HG02610 (cell line): ENCODE data around the gene MRPL28.
"Not testable (repeated sequence)": the region's sequence is repeated elsewhere in the genome, so short reads cannot be mapped to it uniquely, and the experiment has no call there.

Source experiments
- ATAC-seq: cut with Tn5 transposase; IDR thresholded peaks from one replicate; pipeline ENCODE4 v1.9.1; 2021; ENCODE audit warnings: mild to moderate bottlenecking, moderate library complexity; ENCODE audit not compliant: unreplicated experiment

MRPL28 gene

DNA sequence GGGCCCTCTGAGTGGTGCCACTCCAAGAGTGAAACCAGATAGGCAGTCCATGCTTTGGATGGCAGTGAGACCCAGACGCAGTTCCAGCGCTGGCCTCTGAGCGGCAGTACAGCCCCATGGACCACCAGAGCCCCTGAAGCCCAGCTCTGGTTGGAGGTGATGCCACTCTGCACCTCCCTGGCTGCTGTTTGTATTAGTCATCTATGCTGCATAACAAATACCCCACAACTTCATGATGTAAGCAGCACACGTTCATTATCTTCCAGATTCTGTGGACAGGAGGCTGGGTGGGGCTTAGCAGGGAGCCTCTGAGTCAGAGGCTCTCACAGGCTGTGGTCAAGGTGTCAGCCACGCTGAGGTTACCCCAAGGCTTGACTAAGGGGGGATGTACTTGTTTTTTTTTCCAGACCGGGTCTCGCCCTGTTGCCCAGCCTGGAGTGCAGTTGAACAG is 21.6 kb upstream of the MRPL28 start:
- peak; percentile 45 for ATAC-seq

DNA sequence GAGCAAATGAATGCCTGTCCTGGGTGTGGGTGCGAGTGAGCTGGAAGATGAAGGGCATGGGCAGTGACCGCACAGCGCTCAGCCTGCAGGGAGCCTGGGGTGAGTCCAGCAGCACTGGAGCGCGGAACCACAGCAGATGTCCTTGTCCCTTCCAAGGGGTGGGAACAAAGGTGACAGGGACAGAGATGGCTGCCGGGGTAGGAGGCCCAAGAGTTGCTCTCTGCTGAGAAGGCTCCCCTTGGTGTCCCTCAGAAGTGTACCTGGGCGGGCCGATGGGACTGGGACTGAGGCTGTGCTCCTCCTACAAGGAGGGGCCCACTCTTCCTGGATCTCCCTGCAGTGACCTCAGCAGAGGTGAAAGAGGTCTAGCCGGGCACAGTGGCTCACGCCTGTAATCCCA is 19.0 kb upstream of the MRPL28 start:
- ATAC-seq = no peak

DNA sequence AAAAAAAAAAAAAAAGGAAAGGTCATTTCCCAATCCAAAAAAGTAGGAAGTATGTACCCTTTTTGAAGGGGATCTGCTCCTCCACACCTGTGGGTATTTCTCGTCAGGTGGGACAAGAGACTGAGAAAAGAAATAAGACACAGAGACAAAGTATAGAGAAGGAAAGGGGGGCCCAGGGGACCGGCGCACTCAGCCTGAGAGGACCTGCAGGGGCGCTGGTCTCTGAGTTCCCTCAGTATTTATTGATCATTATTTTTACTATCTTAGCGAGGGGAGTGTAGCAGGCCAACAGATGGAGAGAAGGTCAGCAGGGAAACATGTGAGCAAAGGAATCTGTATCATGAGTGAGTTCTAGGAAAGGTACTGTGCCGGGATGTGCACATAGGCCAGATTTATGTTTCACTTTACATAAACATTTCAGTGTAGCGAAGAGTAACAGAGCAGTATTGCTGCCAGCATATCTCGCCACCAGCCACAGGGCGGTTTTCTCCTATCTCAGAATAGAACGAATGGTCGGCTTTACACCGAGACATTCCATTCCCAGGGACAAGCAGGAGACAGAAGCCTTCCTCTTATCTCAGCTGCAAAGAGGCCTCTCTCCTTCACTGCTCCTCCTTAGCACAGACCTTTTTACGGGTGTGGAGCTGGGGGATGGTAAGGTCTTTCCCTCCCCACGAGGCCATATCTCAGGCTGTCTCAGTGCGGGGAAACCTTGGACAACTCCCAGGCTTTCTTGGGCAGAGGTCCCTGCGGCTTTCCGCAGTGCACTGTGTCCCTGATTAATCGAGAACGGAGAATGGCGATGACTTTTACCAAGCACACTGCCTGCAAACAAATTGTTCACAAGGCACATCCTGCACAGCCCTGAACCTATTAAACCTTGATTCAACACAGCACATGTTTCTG is 17.7 kb upstream of the MRPL28 start:
- ATAC-seq = not testable (repeated sequence)

DNA sequence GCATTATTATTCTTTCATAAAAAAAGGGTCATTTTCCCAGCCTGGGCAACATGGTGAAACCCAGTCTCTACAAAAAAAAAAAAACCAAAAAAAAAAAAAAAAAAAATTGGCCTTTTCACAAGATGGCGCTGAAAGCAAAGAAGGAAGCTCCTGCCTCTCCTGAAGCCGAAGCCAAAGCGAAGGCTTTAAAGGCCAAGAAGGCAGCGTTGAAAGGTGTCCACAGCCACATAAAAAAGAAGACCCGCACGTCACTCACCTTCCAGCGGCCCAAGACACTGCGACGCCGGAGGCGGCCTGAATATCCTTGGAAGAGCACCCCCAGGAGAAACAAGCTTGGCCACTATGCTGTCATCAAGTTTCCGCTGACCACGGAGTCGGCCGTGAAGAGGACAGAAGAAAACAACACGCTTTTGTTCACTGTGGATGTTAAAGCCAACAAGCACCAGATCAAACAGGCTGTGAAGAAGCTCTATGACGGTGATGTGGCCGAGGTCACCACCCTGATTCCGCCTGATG is 16.4 kb upstream of the MRPL28 start:
- no peak for ATAC-seq

DNA sequence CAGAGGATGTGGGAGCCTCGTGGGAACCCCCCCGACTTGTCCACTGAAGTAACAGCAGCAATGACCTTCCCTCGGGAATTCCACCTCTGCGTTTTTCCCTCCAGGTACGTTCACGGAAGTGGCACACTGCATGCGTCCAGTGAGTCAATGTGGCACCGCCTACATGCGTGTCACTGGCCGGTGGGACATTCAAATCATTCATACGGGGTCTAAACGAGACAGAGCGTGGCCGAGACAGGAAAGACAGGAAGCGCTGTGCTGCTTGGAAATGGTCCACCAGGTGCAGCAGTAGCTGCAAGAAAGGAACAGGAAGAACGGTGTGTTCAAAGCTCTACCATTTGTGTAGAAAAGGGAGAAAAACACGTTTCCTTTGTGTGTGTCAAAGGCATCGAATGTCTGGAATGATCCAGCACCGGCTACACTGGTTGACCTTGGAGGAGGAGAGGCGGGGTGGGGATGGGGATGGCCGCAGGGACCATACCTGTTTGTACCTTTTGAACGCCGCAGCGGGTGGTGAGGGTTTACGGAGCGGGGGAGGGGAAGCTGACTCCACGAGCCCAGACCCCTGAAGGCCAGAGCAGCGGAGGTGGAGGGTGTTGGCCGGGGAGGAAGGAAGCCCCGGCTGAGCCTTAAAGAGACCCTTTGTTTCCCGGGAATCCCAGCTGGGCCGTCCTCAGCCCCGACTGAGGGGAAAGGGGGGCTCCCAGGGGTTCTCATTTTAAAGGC is 13.2 kb upstream of the MRPL28 start:
- peak; percentile 46 for ATAC-seq

DNA sequence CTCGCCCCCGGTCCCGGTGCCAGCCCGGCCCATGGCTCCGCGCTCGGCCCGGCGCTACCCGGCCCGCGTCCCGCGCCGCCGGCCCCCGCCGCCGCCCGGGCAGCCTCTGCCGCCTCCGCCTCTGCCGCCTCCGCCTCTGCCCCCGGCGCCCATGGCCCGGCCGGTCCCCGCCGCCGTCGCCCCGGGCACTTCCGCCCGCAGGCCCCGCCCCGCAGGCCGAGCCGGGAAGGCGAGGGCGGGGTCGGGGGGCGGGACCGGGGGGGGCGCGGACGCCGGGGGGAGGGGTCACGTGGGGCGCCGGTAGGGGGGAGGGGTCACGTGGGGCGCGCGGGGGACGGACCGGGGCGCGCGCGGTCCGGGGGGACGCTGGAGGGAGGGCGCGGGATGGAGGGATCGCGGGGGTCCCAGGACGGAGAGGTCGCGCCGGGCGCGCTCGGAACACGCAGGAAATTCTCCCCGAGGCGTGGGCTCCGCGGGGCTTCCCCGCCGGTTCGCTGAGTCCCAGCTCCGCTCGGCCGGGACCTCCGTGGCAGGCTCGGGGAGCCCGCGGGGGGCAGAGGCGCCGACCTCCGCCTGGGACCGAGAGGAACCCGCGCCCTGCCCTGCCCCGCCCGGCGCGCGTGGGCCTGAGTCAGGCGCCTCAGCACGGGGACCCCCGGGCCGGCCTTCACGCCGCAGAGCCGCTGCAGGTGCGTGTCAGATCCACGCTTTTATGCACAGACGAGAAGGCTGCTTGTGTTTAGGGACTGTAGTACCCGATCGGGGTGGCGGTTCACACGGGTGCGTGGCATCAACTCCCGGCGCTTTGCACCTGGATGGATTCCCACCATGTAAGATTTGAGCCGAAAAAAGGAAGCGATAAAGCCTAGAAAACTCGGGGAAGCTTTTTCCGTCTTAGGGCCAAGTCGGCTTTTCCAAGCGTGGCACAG is 11.7 kb upstream of the MRPL28 start, which contains the start of gene PGAP6:
Gene PGAP6, minus strand, starts transcription at position 190 of the 929 bp plus-strand sequence. Its CDS starts 157 bp downstream, at position 33.
- ATAC-seq = no peak

DNA sequence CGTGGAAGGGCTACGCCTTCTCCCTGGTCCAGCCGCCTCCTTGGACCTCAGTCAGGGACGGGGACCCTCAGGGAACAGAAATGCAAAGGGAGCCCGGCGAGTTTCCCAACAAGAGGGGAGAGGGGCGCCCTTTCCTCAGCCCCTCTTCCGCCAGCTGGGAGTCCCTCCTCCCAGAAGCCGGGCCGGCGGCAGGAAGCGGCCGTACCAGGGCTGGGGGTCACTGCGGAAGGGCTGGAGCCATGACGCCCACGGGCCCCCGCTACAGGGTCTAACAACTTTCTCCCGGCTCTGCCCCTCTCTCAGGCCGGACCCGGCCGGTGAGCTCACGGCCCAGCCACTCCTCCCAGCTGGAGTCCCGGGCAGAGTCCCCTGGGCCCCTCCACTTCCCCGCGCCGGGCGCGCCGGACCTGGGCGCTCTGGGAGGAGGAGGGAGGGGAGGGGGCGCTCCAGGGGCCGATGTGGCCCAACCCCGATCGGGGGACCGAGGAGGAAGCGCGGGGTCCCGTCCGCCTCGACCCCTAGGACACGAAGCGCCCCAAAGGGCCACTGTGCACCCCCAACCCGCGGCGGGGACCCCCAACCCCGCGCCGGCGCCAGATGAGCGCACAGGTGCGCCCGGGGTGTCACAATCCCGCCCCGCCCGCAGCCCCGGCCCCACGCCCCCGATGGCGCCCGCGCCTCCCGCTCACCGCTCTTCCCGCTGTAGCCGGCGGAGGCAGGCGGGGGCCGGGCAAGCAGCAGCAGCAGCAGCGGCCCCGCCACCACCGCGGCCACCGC is 10.9 kb upstream of the MRPL28 start:
- no peak for ATAC-seq

DNA sequence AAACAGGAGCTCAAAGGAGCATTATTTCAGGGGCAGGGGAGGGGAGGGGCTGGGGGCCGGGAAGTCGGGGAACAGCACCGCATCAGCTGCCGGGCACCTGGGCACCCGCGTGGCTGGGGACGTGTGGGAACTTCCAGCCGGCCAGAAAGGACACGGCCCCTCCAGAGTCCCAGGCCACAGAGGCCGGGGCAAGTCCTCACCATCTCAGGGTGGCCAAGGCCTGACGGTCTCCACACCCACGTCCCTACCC is 10.3 kb upstream of the MRPL28 start:
- no peak for ATAC-seq

DNA sequence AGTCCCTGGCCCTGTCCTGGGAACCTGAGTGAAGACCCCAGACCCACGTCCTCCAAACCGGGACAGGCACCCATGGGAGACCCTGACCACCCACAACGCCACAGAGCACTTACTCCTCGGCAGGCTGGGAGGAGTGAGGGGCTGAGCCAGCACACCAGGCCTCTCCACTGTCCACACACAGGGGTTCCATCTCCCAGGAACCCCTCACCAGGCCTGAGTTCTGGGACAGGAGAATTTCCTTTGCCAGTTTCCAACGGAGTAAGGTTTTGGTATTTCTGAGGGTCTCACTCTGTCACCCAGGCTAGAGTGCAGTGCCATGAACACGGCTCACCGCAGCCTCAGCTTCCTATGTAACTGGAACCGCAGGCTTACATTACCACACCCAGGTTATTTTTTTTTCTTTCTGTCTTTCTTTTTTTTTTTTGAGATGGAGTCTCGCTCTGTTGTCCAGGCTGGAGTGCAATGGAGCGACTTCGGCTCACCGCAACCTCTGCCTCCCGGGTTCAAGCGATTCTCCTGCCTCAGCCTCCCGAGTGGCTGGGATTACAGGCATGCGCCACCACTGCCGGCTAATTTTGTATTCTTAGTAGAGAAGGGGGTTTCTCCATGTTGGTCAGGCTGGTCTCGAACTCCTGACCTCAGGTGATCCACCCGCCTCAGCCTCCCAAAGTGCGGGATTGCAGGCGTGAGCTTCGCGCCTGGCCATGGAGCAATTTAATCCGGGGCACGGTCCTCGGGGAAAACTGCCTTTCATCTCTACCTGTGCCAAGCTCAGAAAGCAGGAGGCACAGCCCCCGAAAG is 9.8 kb upstream of the MRPL28 start:
- no peak for ATAC-seq

DNA sequence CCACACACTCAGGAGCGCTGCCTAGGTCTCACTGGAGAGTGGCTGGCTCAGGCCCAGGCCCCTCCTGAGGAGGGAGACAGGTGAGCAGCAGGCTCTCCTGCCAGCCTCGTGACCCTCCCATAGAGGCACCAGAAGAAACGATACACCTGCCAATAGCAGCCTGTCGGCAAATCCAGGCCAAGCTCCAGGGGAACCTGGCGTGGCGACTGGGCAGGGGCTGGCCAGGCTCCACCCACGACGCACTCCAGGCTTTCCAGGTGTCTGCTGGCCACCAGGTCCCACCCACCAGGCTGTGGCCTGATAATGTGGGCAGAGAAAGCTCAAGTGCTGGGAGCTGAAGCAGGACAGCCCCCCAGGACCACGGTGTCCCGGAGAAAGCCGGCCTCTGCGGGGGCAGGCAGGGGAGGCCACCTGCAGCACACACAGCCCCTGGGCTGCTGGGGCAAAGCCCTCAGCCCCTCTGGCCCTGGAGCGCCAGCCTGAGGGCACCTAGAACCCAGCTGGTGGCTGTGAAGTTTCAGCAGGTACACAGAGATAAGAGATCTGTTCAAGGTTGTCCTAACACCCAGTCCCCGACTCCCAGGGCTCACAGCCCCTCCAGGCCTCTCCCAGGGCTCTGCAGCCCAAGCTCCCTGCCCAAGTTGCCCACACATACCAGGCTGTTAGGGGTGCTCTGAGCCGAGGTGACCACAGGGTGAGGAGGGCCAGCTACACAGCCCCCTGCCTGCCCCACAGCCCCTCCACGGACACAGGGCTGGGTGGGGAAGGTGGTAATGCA is 9.0 kb upstream of the MRPL28 start:
- ATAC-seq = no peak

DNA sequence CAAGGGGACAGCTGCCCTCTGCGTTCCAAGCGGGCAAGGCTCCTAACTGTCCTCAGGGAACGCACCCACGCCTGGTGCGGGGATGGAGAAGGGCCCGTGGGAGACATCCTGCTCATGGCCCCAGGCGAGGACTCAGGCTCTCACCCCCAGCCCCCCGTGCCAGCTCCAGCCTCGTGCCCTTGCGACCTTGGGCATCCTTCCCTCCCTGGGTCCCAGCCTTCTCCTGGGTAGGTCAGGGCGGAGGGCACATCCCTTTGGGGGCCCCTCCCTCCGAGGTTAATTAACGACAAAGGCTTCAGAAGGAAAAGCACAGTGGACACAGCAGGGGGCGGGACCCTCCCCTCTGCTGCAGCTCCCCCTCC is 8.5 kb upstream of the MRPL28 start:
- ATAC-seq = no peak

DNA sequence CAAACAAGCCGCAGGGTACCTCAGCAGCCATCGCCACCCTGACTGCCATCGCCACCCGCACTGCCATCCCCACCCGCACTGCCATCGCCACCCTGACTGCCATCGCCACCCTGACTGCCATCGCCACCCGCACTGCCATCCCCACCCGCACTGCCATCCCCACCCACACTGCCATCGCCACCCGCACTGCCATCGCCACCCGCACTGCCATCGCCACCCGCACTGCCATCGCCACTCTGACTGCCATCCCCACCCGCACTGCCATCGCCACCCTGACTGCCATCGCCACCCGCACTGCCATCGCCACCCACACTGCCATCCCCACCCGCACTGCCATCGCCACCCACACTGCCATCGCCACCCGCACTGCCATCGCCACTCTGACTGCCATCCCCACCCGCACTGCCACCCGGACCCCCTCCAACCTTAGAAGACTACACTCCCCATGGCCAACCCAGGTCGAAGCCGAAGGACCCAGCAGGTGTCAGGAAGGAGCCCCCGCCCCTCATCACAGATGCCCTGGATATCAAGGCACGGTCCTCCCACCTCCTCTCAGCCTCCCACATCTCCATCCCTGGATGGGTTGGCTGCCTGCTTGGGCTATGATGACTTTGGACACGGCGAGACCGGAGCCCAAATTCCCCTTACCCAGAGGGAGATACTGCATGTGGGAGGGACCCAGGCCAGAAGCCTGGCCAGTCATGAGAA is 7.9 kb upstream of the MRPL28 start:
- ATAC-seq = not testable (repeated sequence)

DNA sequence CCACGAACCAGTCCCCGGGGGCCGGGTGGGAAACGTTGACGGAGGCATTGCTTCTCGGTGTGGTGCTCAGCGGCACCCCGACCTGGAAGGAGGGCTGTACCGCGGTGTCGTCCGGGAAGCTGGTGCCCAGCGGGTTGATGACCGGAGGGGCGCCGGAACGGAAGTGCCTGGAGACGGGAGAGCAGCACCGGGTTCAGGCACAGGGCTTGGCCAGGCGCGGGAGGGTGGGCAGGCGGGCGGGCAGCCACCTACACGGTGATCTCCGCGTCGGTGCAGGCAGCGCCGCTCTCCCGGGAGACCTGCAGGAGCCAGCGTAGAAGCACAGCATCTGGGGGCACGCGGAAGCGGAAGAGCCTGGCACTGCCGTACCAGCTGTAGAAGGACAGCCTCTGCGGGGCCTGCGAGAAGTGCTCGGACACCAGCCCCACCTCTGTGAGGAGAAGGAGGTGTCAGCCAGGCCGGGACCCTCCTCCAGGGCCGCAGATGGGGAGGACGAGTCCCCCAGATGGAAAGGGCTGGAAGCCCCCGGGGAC is 7.1 kb upstream of the MRPL28 start:
- ATAC-seq = no peak

DNA sequence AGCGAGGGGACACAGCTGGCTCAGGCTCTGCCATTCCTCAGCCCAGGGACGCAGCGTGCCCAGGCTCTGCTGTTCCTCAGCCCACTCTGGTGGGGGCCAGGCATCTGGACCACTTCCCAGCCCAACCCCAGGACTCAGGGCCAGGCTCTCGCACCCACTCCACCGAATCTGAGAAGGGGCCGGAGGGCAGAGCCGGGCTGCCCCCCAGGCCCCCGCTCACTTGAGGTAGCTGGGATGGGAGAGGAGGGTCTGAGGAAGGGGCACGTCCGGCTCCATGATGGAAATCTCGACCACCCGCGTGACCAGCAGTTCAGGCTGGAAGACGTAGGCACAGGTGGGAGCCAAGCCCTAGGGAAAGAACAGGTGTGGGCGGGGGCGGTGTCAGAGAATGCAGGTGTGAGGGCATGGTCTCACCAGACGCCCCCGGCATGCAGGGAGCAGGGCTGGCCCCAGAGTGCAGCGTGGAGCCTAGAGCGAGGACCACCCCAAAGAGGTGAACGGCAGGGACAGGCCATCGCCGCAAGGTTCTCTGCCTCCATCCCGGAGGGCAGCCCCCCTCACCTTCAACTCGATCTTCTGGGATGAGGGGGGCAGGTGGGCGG is 6.6 kb upstream of the MRPL28 start:
- ATAC-seq = no peak

DNA sequence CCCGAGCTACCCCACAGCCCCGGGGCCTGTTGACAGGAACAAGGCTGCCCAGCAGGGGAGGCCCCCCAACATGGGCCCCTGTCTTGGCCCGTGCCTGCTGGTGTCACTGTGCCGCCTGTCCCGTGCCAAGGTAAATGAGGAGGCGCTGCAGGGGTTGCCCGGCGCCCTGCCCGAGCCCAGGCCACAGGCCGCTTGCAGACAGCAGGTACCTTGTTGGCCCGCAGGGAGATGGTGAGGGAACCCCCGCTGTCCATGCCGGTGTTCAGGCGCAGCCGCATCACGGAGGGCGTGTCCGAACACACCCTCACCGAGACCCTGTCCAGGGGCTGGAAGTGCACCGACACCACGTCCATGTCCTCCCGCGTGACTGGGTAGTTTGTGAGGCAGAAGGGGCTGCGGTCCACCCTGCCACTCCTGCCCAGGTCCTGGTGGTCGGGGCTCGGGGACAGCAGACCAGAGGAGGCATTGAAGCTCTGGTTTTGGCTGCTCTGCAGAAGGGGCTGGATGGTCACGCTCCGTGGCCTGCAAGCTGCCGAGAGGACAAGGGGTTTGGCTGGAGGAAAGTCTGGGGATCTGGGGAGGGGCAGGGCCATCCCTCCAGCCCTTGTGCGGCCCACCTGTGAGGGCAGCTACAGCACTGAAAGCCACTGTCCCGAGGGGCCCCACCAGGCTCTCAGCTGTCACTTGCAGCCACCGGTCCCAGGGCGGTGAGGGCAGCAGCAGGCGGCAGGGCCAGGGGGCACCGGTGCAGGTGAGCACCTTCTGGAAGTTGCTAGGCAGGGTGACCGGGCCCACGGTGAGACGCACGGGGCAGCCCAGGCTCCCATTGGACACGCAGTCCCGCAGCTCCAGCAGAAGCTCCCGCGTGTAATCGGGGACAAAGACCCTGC is 5.8 kb upstream of the MRPL28 start:
- no peak for ATAC-seq

DNA sequence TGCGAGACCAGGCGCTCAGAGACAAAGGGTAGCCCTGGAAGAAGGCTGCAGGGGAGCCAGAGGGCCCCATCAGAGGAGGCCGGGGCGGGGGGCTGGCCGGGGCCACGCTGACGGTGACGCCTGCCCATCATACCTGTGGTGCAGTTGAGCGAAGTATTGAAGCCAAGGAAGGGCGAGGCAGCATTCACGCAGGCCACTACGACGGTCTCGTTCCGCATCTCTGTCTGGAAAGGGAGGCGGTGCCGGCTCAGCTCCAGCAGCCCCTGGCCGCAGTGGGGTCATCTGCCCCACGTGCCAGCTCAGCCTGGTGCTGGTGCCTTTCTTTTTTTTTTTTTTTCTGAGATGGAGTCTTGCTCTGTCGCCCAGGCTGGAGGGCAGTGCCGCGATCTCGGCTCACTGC is 4.9 kb upstream of the MRPL28 start:
- ATAC-seq = no peak

DNA sequence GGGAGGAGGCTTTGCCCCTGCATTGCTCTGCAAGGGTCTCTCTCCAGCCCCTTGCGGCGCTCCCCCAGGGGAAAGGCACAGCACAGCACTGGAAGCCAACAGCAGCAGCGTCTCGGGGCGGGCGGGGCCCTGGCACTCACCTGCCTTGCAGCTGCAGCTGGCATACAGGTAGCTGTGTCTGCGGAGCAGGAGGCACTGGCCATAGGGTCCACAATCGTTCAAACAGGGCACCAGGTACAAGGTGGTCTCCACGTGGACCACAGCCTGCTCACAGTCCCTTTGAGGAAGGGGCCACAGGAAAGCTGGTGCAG is 4.2 kb upstream of the MRPL28 start:
- no peak for ATAC-seq
